NCI-H510A (cell line): ENCODE data around the gene MAGED1.
A peak's percentile ranks its signal among the peaks of the same experiment; 100 is the strongest.

ENCODE experiments used
- DNase-seq: peaks from one replicate; lab custom pipeline; 2025; lab: John Stamatoyannopoulos, UW

MAGED1 gene, protein sequence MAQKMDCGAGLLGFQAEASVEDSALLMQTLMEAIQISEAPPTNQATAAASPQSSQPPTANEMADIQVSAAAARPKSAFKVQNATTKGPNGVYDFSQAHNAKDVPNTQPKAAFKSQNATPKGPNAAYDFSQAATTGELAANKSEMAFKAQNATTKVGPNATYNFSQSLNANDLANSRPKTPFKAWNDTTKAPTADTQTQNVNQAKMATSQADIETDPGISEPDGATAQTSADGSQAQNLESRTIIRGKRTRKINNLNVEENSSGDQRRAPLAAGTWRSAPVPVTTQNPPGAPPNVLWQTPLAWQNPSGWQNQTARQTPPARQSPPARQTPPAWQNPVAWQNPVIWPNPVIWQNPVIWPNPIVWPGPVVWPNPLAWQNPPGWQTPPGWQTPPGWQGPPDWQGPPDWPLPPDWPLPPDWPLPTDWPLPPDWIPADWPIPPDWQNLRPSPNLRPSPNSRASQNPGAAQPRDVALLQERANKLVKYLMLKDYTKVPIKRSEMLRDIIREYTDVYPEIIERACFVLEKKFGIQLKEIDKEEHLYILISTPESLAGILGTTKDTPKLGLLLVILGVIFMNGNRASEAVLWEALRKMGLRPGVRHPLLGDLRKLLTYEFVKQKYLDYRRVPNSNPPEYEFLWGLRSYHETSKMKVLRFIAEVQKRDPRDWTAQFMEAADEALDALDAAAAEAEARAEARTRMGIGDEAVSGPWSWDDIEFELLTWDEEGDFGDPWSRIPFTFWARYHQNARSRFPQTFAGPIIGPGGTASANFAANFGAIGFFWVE

DNA sequence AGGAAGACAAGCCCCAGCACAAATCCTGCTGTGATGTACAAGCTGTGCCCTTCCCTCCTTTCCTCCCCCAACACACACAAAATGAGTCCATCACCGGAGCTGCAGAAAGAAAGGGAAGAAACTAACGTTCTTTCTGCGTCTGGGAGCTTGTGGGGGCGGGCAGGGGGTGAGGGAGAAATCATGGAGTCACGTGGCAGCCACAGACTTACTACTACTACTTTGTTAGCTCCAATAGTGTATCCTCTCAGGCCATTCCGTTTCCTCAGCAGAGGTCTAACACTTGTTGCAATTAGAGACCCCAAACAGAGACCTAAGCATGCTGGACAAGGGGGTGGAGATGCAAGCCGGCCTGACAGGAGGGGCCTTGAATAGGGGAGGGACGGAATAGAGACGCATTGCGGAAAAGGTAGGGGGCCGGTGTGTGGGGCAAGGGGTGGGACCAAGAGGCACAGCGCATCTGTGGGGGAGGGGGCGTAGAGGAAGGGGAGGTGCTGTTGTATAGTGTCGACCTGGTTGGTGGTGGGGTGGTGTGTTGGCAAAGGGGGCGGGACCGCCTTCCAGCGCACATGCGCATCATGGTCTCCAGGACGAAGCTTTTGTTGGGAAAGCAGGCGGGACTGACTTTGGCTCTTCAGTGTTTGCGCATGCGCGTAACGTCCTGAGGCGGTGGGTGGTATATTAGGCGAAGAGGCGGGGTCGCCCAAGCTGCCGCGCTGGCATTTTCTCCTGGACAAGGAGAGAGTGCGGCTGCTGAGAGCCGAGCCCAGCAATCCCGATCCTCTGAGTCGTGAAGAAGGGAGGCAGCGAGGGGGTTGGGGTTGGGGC lies at the start of gene MAGED1:
Gene MAGED1, plus strand, starts transcription at position 703 of the 825 bp plus-strand sequence. CDS start 682 bp downstream, outside the sequence.
- peak; percentile 92 for DNase-seq

DNA sequence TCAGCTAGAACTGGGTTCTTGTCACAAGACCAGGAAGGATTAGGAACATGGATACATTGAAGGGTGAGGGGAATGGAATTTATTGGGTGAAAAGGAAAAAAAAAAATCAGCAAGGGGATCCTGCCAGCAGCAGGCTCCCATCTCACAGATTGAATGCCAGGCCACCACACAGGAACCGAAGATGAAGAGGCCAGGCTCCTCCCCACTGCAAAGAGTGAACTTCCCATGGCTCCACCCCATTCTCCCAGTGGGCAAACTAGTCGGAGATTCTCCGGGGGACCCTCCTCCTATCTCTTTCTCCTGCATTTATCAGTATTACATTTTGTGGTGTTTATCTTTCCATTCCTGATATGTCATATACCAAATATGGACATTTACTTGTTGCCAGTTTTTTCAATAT lies 46.0 kb upstream of the MAGED1 start:
- DNase-seq: no peak

DNA sequence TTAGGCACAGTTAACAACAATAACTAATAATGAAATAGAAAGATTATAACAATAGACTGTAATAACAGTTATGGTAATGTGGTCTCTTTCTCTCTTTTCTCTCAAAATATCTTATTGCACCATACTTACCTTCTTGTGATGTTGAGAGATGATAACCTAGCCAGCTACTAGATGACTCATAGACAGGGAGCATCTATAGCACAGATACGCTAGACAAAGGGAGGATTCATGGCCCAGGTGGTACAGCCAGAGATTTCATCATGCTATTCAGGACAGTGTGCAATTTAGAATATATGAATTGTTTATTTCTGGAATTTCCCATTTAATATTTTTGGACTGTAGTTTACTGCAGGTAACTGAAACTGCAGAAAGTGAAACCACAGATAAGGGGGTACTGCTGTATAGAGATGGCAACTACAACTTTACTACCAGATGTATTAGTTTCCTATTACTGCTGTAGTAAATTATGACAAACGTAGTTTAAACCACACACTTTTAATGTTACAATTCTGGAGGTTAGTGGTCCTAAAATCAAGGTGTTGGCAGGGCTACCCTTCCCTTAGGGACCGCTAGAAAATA lies 41.8 kb upstream of the MAGED1 start:
- no peak for DNase-seq

GRCh38 chrX:51852096-51852495 lies 41.3 kb upstream of the MAGED1 start:
- no peak for DNase-seq

DNA sequence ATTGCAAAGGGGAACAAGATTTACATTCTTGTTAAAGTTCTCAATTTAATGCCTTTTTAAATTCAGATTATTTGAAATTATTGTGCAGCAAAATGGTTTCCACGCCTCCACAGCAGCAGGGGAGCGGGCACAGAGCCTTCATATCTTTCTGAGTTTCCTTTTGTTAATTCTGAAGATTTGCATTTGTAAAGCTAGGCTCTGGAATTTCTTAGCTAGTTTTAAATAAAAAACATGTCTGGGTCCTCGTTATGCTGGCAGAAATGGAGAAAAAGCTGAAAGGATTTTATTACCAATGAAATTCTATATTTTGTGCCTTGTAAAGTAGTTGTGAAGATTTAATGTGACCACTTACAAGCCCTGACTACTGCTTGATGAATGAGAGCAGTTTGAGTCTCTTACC lies 40.8 kb upstream of the MAGED1 start:
- no peak for DNase-seq

- DNase-seq: no peak
These were observed 40.2 kb upstream of the MAGED1 start for GRCh38 chrX:51853251-51853650.

- DNase-seq: no peak
These were observed 37.7 kb upstream of the MAGED1 start for GRCh38 chrX:51855698-51856097.

DNA sequence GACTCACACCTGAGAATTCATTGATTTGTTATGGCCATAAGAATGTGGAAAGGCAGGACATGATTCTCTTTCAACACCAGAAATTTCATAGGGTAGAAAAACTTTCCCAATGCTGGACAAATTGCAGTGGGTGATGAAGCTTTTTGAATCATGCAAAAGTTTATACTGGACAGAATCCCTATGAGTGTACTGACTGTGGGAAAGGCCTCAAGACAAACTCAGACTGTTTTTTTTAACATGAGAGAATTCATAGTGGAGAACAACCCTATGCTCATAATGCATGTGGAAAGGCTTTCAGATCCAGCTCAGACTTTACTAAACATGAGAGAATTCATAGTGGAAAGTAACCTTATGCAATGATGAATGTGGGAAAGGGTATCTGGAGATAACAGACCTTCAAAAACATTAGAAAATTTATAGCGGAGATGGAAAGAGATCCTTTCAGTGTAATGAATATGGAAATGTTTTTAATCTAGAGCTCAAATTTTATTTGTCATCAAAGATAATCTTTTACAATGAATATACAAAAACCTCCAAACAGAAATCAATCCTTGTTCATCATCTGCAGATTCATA lies 36.2 kb upstream of the MAGED1 start:
- DNase-seq: no peak

DNA sequence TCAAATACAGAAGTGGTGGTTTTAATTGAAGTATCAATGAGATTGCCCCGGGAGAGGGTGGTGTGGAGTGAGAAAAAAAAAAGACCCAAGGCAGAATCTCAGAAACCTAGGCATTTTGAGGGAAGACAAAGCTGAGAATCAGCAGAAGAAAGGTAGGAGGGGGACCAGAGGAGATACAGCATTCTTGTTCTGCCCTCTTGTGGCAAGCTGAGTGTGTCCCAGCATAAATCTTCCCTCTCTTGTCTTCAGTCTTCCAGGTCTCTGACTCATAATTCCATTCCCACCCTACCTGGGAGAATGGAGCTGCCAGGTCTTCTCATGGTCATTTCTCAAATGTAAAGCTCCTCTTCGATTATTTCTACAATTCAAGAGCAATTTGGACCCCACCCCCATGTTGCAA lies 32.7 kb upstream of the MAGED1 start:
- no peak for DNase-seq

DNA sequence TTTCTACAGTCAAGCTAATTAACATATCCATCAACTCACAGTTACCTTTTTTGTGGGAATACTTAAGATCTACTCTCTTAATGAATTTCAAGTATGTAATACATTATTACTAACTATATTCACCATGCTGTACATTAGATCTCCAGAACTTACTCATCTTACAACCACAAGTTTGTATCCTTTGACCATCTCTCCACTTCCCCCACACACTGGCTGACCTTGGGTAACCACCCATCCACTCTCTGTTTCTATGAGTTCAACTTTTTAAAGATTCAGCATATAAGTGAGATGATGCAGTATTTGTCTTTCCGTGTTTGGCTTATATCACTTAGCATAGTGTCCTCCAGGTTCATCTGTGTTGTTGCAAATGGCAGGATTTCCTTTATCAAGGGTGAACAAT lies 30.5 kb upstream of the MAGED1 start:
- DNase-seq: no peak

DNA sequence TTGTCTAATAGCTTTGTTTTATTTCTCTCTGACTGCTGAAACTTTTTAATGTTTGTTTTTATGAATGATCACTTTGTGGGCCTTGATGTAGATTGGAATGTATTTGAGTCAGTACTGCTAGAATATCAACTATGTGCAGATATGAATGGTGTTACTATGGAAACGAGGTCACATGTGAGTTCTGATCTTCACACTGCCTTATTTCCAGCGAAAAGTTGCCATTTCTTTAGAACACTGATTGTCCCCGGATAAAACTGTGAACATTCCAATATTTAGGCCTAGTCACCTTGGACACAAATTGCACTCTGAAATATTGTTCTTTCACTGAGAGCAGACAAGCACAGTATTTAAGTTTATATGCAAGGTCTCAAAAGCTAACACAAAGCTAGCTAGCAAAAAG lies 27.2 kb upstream of the MAGED1 start:
- DNase-seq: no peak

DNA sequence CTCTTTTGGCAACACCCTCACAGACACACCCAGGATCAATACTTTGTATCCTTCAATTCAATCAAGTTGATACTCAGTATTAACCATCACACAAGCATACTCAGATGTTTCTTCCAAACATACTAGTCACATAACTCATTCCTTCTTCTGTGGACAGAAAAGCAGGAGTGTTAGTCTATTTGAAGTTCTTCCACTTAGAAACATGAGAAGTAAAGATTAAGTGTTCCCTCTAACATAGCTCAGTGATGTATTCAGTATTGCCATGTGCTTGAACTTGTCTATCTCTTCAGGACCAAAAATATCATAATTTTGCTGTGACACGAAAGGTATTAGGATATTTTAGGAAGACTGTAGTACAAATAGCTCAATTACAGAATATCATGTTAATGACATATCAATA lies 25.8 kb upstream of the MAGED1 start:
- no peak for DNase-seq

DNA sequence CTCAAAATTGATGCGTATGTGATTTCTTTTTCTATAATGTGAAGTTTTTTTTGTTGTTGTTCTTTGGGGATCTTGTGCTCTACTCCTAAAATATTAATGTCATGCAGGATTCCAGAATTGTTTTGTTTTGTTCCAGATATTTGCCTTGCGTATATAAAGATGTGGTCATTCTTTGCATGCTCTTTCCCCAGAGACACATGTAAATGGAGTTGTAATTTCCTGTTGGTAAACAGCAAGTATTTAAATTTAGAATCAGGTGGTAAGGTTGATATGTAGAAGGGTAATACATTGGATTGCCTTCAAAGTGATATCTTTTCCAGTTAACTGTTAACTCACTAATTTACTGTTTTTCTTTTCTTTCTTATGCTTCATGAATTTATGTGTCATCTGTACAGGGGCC lies 23.1 kb upstream of the MAGED1 start:
- no peak for DNase-seq

DNA sequence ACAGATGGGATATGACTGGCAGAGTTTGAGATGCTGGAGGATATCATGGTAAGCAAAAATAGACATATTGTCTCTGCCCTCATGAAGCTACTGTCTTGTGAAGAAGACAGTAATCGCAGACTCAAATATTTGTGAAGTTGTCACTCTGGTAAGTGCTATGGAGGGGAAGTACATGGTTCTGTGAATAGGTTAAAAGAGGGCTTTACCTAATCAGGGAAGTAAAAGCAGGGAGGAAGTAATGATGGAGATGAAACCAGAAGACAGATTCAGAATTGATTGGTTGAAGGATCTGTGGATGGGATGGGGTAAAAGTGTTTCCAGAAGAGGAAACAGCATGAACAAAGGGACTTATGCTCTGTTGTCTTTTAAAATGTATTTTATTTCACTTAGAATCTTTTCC lies 19.3 kb upstream of the MAGED1 start:
- DNase-seq: no peak

GRCh38 chrX:51876441-51876840 lies 17.0 kb upstream of the MAGED1 start:
- no peak for DNase-seq

DNA sequence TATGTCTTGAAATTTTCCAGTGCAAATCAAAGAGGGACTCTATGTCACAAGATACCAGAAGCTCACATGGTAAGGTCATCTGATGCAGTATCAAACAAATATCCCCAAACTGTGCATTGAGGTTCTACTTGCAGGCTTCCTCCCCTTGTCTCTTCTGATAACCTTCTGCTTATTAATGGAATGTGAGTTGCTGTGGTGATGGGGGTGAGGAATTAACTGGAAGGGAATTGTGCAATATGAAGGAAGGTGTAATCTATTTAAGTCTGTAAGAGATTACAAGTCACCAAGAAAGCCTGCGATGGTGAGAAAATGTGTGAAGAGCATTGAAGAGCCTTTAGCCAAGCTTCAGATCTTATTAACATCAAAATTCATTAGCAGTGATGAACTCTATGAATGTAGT lies 15.4 kb upstream of the MAGED1 start:
- DNase-seq: no peak

GRCh38 chrX:51889851-51890250 lies 3.6 kb upstream of the MAGED1 start:
- no peak for DNase-seq

DNA sequence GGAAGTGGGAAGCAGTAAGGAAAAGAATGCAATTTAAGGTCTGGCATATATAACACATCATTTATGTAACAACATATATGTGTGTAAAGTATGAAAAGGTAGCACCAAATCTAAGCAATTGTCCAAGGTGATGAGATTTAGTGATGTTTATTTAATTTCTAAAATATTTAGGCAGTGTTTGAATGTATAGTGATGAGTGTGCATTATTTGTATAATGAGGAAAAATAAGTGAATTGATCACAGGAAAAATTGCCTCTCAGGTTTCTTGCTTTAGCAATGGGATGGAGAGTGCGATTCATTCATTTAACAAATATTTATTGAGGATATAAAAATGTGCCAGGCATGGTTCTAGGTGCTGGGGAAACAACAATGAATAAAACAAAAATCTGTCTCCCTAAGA lies 2.2 kb upstream of the MAGED1 start:
- no peak for DNase-seq

GRCh38 chrX:51891821-51892551 lies 1.4 kb upstream of the MAGED1 start:
- DNase-seq: peak; percentile 14

DNA sequence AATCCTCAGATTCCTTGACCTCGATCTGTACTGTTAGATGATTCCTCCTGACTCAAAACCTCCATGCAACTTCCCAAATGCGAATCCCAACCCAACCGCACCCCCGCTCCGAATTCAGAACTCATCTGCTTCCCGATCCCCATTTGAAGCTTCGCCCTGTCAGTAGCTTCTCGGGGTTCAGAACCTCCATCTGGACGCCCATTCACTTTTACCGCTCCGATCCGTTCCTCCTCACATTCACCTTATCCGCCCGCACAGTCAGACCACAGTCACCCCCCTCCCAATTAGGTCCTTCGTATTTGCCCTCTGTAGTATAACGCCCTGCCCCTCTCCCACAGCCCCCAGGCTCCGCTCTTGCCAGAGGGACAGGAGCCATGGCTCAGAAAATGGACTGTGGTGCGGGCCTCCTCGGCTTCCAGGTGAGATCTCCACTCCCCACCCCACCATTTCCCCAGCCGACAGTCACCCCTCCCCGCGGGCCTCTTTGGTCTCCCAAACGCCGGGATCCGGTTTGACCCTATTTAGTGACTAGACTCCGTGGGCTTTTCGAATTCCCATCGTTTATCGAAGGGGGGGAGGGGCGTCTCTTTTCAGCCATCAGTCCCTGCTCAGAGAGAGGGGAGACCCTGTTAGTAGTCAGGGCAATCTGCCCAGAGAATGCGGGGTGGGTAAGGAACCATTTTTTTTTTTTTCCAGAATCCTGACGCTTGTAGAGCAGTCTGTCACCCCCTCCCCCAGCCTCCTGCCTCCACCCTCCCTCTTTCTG lies 691 bp downstream of the MAGED1 start:
- peak; percentile 13 for DNase-seq
